ENCODE measurements around the gene MSMO1. TPM values are rescaled to one million over a fixed set of nuclear protein-coding genes. Genes with fewer than 3 reads are reported as not detected.
"Not testable (repeated sequence)": the region's sequence is repeated elsewhere in the genome, so short reads cannot be mapped to it uniquely, and the experiment has no call there.

Gene MSMO1
- total RNA-seq (10 to 100 TPM; 13.6 to 26.8 (median 17.1) TPM), polyA plus RNA-seq (100 to 1,000 TPM in 1 of 3 donors, 10 to 100 TPM in 2; 28.2 to 114 (median 42.8) TPM)

DNA sequence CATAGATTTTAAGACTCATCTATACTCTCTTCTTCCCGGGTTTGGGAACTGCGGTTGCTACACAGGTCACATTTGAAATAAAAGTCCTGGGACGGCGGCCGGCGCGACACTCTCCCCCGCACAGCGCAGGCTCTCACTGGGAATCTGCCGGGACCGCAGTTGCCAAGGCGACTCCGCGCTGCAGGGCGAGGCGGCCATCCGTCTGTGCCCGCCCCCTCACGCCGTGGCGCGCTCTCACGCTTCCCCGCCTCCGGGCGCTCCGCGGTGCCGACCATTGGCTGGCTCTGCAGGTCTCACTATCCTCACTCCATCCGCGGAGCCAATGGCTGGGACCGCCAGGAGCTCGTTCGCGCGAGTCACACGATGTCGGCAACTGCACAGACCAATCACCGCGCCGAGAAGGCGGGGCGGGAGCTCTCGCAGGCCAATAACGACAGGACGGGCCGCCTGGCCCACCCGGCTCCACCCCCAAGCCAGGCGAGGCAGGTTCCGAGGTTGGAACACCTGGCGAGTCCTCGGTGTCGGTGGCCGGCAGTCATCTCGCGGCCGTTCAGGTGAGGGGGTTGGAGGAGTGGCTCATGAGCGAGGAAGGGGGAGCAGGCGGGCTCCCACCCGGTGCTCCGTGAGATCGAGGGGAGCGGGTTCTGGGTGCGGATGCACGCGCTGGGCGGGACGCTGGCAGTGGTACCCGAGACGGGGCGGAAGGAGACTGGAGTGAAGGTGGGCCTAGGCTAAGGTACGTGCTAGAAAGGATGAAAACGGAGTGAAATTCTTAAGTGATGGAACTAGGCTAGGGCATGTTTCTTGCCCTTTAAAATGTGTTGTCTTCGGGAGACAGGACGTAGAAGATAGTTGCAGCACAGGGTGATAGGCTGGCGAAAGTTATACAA is at the start of gene MSMO1:
MSMO1 (plus strand) TSS at position 459 of the 890 bp plus-strand sequence. CDS start 5,702 bp downstream, outside the sequence.
- 0% methylated on average over 76 of the region's 76 CpGs for WGBS, 2 donors
- TF ChIP-seq, protein P1, sequence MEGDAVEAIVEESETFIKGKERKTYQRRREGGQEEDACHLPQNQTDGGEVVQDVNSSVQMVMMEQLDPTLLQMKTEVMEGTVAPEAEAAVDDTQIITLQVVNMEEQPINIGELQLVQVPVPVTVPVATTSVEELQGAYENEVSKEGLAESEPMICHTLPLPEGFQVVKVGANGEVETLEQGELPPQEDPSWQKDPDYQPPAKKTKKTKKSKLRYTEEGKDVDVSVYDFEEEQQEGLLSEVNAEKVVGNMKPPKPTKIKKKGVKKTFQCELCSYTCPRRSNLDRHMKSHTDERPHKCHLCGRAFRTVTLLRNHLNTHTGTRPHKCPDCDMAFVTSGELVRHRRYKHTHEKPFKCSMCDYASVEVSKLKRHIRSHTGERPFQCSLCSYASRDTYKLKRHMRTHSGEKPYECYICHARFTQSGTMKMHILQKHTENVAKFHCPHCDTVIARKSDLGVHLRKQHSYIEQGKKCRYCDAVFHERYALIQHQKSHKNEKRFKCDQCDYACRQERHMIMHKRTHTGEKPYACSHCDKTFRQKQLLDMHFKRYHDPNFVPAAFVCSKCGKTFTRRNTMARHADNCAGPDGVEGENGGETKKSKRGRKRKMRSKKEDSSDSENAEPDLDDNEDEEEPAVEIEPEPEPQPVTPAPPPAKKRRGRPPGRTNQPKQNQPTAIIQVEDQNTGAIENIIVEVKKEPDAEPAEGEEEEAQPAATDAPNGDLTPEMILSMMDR (IDR thresholded peaks at IDR 0.05): no peak
- no peak for TF ChIP-seq EP300 (IDR thresholded peaks at IDR 0.05)
- TF ChIP-seq POLR2AphosphoS5 (IDR thresholded peaks at IDR 0.05): peak; percentile 64 to 92 (median 70)
- TF ChIP-seq POLR2A (IDR thresholded peaks at IDR 0.05): peak; percentile 27 to 70

DNA sequence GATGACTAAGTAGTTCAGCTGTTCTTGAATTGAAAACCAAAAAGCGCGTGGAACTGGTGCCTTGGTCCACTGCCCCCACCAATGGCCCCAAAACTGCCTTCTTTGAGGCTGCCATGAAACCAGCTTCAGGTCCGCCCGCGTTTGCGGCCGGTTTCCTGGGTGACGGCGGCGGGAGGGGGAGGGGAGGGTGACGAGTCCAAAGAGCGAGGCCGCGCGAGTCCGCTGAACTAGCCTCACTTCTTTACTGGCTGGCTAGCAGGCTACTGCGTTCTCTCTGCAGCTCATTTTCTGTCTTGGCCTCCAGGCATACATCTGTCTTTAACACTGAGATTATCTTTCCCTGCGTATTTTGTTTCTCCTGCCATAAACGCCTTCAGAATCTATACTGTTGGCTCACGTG is 47.9 kb upstream of the MSMO1 start:
- intact Hi-C loops (cut with DNase I); H3K4me1 ChIP-seq; H3K27me3 ChIP-seq; H3K27ac ChIP-seq; DNase-seq; H3K9me3 ChIP-seq; H3K36me3 ChIP-seq; H3K4me3 ChIP-seq: not testable (repeated sequence)
- WGBS, 2 donors: 94 to 98% methylated on average over 20 of the region's 20 CpGs

More for the DNA sequence above, at the start of gene MSMO1:
- no peaks in the 10 kb centered on the region for H3K27me3 ChIP-seq
- no peaks in the 10 kb centered on the region for H3K9me3 ChIP-seq
- no peaks in the 10 kb centered on the region for H3K36me3 ChIP-seq
- intact Hi-C loops (cut with DNase I): loop anchor here (1.0 to 2.0 kb wide), 2 partner anchors 120 to 215 kb away; partner anchors contain the start of genes KLHL2 and TMEM192
- peak; percentile 99 for DNase-seq
- H3K4me1 ChIP-seq: peaks cover 4 to 20% (median 14%) of the 10 kb centered on the region in 4 donors
- peak within 1 kb of the TSS; percentile 79 to 84 (median 82) for H3K27ac ChIP-seq
- H3K4me3 ChIP-seq: peak within 1 kb of the TSS; percentile 78 to 98 (median 92)

DNA sequence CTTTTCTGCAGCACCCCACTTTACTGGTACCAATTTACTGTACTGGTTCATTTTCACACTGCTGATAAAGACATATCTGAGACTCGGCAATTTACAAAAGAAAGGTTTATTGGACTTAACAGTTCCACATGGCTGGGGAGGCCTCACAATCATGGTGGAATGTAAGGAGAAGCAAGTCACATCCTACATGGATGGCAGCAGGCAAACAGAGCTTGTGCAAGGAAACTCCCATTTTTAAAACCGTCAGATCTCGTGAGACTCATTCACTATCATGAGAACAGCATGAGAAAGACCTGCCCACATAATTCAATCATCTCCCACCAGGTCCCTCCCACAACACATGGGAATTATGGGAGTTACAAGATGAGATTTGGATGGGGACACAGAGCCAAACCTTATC is 42.8 kb upstream of the MSMO1 start:
- intact Hi-C loops (cut with DNase I); H3K9me3 ChIP-seq; H3K4me1 ChIP-seq; H3K4me3 ChIP-seq; H3K27ac ChIP-seq; DNase-seq; H3K27me3 ChIP-seq; H3K36me3 ChIP-seq: not testable (repeated sequence)
- 96 to 98% methylated on average over 3 of the region's 3 CpGs for WGBS, 2 donors

DNA sequence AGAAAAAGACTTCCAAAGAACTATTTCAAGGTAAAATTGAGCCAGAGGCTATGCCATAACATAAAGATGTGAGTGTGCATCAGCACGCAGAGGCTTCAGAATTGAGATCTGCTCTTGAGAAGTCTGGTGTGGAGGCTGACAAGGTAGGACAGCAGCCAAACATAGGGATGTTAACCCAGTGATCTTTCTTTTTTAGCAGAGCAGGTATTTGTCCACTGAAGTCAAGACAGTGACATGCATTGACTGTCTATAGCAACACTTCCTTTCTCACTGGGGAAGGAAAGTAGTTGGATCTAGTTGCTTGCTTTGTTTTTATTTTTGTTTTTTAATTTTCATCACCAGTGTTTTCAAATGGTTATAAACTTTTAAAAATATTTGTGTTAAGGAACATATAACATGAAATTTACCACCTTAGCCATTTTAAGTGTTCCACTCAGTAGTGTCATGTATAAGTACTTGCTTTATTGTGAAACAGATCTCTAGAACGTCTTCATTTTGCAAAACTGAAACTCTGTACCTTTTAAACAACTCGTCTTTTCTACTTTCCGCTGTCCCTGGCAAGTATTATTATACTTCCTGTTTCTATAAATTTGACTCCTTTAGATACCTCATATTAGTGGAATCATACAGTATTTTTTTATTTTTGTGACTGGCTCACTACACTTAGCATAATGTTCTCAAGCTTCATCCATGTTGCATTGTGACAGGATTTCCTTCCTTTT is 40.7 kb upstream of the MSMO1 start:
- H3K36me3 ChIP-seq; H3K4me3 ChIP-seq; H3K9me3 ChIP-seq; H3K27ac ChIP-seq; DNase-seq; H3K4me1 ChIP-seq; H3K27me3 ChIP-seq; intact Hi-C loops (cut with DNase I): not testable (repeated sequence)
- WGBS, 2 donors: 67 to 83% methylated on average over 4 of the region's 4 CpGs

DNA sequence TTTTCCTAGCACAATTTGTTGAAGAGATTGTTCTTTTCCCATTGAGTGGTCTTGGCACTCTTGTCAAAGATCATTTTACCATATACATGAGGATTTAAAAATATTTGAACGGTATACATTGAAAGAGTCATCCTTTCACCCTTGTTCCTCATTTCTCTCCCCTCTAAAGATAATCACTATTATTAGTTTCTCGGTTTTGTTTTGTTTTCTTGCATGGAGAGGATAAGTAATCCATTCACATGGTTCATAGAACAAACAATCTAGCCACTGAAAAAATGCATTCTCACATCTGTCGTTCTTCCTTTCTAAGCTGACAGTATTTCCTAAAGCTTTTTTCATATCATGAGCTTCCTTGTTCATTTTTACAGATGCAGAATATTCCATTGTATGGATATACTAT is 39.2 kb upstream of the MSMO1 start:
- H3K4me3 ChIP-seq: no peak overlapping the region
- peaks cover 0 to 6% (median 0%) of the 10 kb centered on the region in 4 donors for H3K4me1 ChIP-seq
- intact Hi-C loops (cut with DNase I): no loop called here
- no peaks in the 10 kb centered on the region for H3K36me3 ChIP-seq
- DNase-seq: no peak
- no peak overlapping the region for H3K27ac ChIP-seq
- H3K27me3 ChIP-seq: no peaks in the 10 kb centered on the region
- no peaks in the 10 kb centered on the region for H3K9me3 ChIP-seq
- TF ChIP-seq, protein P1 (IDR thresholded peaks at IDR 0.05): no peak
- TF ChIP-seq EP300 (IDR thresholded peaks at IDR 0.05) (no peak), POLR2AphosphoS5 (IDR thresholded peaks at IDR 0.05) (no peak), POLR2A (IDR thresholded peaks at IDR 0.05) (no peak)
- 62 to 78% methylated on average over 3 of the region's 3 CpGs for WGBS, 2 donors
